ENCODE results near the gene ENTPD2.

ENTPD2 gene

DNA sequence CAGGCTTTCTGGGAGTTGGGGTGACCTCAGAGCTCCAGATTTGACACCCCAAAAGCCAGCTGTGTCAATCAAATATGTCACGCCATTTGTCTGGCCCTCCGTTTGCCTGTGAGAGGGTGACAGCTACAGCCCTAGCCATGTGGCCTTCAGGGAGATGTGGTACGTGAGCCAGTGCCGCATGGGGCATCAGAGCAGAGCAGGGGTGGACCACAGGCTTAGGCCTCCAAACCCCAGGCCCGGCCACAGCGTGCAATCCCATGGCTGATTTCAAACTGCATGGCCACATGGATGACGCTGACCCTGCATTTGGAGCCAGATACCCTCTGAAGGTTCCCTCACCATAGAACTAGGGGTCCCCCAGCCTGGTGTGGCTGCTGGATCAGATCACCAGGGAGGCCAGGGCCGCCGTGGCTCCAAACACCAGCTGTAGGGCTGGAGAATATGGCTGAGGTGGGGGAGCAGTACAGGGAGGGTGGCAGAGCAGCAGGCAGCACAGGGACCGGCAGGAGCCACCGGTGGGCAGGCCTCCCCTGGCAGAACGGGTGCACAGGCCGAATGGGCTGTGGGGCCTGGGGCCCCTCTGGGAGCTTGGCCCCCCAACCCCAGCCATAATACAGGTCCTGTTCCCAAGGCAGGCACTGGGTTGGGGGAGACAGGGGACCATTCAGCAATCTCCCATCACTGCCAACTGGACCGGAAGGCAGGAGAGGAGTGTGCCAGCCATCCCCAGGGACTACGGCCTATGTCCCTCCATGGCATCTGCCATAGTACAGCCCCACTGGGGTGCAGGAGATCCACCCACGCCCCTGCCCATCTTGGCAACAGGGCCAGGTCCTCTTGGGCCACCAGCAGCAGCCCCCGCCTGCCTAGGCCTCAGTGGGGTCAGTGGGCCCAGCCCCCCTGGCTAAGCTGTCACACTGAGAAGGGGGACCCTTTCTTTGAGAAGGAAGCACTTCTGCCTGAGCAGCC lies 15.0 kb upstream of the ENTPD2 start:
- Histone ChIP-seq H4K20me1 (ENCODE audit: low read depth, low read length) (no peaks in the 10 kb centered on the region), H3K9ac (ENCODE audit: low read length) (peak overlapping the region; percentile 80), H3K27me3 (ENCODE audit: low read length) (no peaks in the 10 kb centered on the region), H3K4me3 (ENCODE audit: insufficient read depth, low read length, poor library complexity, severe bottlenecking) (peak overlapping the region; percentile 83), H3K9me2 (replicated peaks; ENCODE audit: insufficient read depth, low read length) (no peaks in the 10 kb centered on the region), H3K4me2 (ENCODE audit: low read depth, low read length, poor library complexity, severe bottlenecking) (peak overlapping the region; percentile 79), H3K27ac (ENCODE audit: low read depth, low read length) (peak overlapping the region; percentile 70), H3K79me2 (ENCODE audit: insufficient read depth, low read length) (peaks cover 12% of the 10 kb centered on the region), H2AFZ (ENCODE audit: low read depth, low read length, severe bottlenecking) (no peak overlapping the region), H3K9me3 (ENCODE audit: insufficient read depth, low read length) (no peaks in the 10 kb centered on the region), H3K36me3 (ENCODE audit: low read length) (no peaks in the 10 kb centered on the region), H3F3A (ENCODE audit: insufficient read depth) (peaks cover 13% of the 10 kb centered on the region)
- no peak for TF ChIP-seq EZH2phosphoT487 (conservative IDR thresholded peaks at IDR 0.05; ENCODE audit: low read length)
- TF ChIP-seq, protein P1, sequence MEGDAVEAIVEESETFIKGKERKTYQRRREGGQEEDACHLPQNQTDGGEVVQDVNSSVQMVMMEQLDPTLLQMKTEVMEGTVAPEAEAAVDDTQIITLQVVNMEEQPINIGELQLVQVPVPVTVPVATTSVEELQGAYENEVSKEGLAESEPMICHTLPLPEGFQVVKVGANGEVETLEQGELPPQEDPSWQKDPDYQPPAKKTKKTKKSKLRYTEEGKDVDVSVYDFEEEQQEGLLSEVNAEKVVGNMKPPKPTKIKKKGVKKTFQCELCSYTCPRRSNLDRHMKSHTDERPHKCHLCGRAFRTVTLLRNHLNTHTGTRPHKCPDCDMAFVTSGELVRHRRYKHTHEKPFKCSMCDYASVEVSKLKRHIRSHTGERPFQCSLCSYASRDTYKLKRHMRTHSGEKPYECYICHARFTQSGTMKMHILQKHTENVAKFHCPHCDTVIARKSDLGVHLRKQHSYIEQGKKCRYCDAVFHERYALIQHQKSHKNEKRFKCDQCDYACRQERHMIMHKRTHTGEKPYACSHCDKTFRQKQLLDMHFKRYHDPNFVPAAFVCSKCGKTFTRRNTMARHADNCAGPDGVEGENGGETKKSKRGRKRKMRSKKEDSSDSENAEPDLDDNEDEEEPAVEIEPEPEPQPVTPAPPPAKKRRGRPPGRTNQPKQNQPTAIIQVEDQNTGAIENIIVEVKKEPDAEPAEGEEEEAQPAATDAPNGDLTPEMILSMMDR (IDR thresholded peaks at IDR 0.05; ENCODE audit: insufficient read depth, low read length, poor library complexity, severe bottlenecking) = no peak

- H3K4me3 ChIP-seq (ENCODE audit: insufficient read depth, low read length, poor library complexity, severe bottlenecking) = no peak overlapping the region
- no peaks in the 10 kb centered on the region for H3K9me2 ChIP-seq (replicated peaks; ENCODE audit: insufficient read depth, low read length)
- H3K9me3 ChIP-seq (ENCODE audit: insufficient read depth, low read length) = no peaks in the 10 kb centered on the region
- H3K27me3 ChIP-seq (ENCODE audit: low read length) = no peaks in the 10 kb centered on the region
- H3F3A ChIP-seq (ENCODE audit: insufficient read depth) = peaks cover 13% of the 10 kb centered on the region
- peak overlapping the region; percentile 70 for H3K27ac ChIP-seq (ENCODE audit: low read depth, low read length)
- H3K9ac ChIP-seq (ENCODE audit: low read length) = peak overlapping the region; percentile 80; the same call in 1 of the 2 replicates
- H3K79me2 ChIP-seq (ENCODE audit: insufficient read depth, low read length) = peaks cover 12% of the 10 kb centered on the region
- H3K36me3 ChIP-seq (ENCODE audit: low read length) = no peaks in the 10 kb centered on the region
- no peaks in the 10 kb centered on the region for H4K20me1 ChIP-seq (ENCODE audit: low read depth, low read length)
- H2AFZ ChIP-seq (ENCODE audit: low read depth, low read length, severe bottlenecking) = no peak overlapping the region
- peak overlapping the region; percentile 79 for H3K4me2 ChIP-seq (ENCODE audit: low read depth, low read length, poor library complexity, severe bottlenecking)
- TF ChIP-seq, protein P1 (IDR thresholded peaks at IDR 0.05; ENCODE audit: insufficient read depth, low read length, poor library complexity, severe bottlenecking) = peak; percentile 52
- TF ChIP-seq EZH2phosphoT487 (conservative IDR thresholded peaks at IDR 0.05; ENCODE audit: low read length) = no peak
Observed at GRCh38 chr9:137067860-137068538, 14.1 kb upstream of the ENTPD2 start.

- Histone ChIP-seq H3K36me3 (ENCODE audit: low read length) (no peaks in the 10 kb centered on the region), H3F3A (ENCODE audit: insufficient read depth) (peaks cover 13% of the 10 kb centered on the region), H3K79me2 (ENCODE audit: insufficient read depth, low read length) (peaks cover 12% of the 10 kb centered on the region), H4K20me1 (ENCODE audit: low read depth, low read length) (no peaks in the 10 kb centered on the region), H3K4me3 (ENCODE audit: insufficient read depth, low read length, poor library complexity, severe bottlenecking) (no peak overlapping the region), H3K9ac (ENCODE audit: low read length) (no peak overlapping the region), H3K9me3 (ENCODE audit: insufficient read depth, low read length) (no peaks in the 10 kb centered on the region), H3K27ac (ENCODE audit: low read depth, low read length) (no peak overlapping the region), H3K9me2 (replicated peaks; ENCODE audit: insufficient read depth, low read length) (no peaks in the 10 kb centered on the region), H3K4me2 (ENCODE audit: low read depth, low read length, poor library complexity, severe bottlenecking) (no peak overlapping the region), H2AFZ (ENCODE audit: low read depth, low read length, severe bottlenecking) (no peak overlapping the region), H3K27me3 (ENCODE audit: low read length) (no peaks in the 10 kb centered on the region)
- TF ChIP-seq, protein P1 (IDR thresholded peaks at IDR 0.05; ENCODE audit: insufficient read depth, low read length, poor library complexity, severe bottlenecking) = no peak
- TF ChIP-seq EZH2phosphoT487 (conservative IDR thresholded peaks at IDR 0.05; ENCODE audit: low read length) = no peak
Observed at GRCh38 chr9:137066096-137066861, 12.4 kb upstream of the ENTPD2 start.
